HepG2 (cell line): Measurements from ENCODE around the gene ANAPC2. TPM values are rescaled to one million over a fixed set of nuclear protein-coding genes. Genes with fewer than 3 reads are reported as not detected.

Experiments
- CEBPG ChIP-seq: IDR thresholded peaks from 2 replicates; pipeline ENCODE4 v1.6.1; 2016
- DMAP1 ChIP-seq: IDR thresholded peaks from 2 replicates; pipeline ENCODE4 v1.6.1; 2016
- DMTF1 ChIP-seq: sonication (generic); formaldehyde crosslinking; IDR thresholded peaks from 2 replicates; pipeline ENCODE4 v1.4.0; 2020; ENCODE audit warnings: mild to moderate bottlenecking, missing genetic modification reagents
- FLYWCH1 ChIP-seq: sonication (generic); formaldehyde crosslinking; IDR thresholded peaks from 2 replicates; pipeline ENCODE4 v1.8.1; 2023; ENCODE audit warnings: mild to moderate bottlenecking, missing genetic modification reagents
- NR2F2 ChIP-seq: IDR thresholded peaks from 2 replicates; pipeline ENCODE4 v1.6.1; 2012; ENCODE audit warnings: low read depth, inconsistent platforms, borderline replicate concordance
- PATZ1 ChIP-seq: sonication (generic); formaldehyde crosslinking; IDR thresholded peaks from 2 replicates; pipeline ENCODE4 v1.4.0; 2020; ENCODE audit warnings: missing genetic modification reagents
- RAD21 ChIP-seq: fragments of 450-650 bp; formaldehyde crosslinking; IDR thresholded peaks from 2 replicates; pipeline ENCODE4 v1.5.0; 2020; ENCODE audit warnings: mild to moderate bottlenecking
- SIN3A ChIP-seq: IDR thresholded peaks from 2 replicates; pipeline ENCODE4 v1.6.1; 2011; ENCODE audit warnings: low read depth, mild to moderate bottlenecking, control low read depth, low read length, borderline replicate concordance
- TP53 ChIP-seq: sonication (generic); formaldehyde crosslinking; conservative IDR thresholded peaks from 2 replicates; pipeline ENCODE4 v1.4.0; 2020; ENCODE audit warnings: missing genetic modification reagents
- ZBTB20 ChIP-seq: sonication (generic); formaldehyde crosslinking; IDR thresholded peaks from 2 replicates; pipeline ENCODE4 v1.8.1; 2023; ENCODE audit warnings: missing genetic modification reagents, low read depth, mild to moderate bottlenecking, borderline replicate concordance
- ZEB1 ChIP-seq: IDR thresholded peaks from 2 replicates; pipeline ENCODE4 v1.6.1; 2012; ENCODE audit warnings: mild to moderate bottlenecking, low read depth, inconsistent platforms; ENCODE audit not compliant: insufficient replicate concordance
- ZNF510 ChIP-seq: sonication (generic); formaldehyde crosslinking; IDR thresholded peaks from 2 replicates; pipeline ENCODE4 v1.4.0; 2020; ENCODE audit warnings: low read depth, mild to moderate bottlenecking, missing genetic modification reagents
- ZNF589 ChIP-seq: sonication (generic); formaldehyde crosslinking; conservative IDR thresholded peaks from 2 replicates; pipeline ENCODE4 v1.8.0; 2022; ENCODE audit warnings: mild to moderate bottlenecking, moderate library complexity, missing genetic modification reagents
- ZNF609 ChIP-seq: sonication (generic); formaldehyde crosslinking; IDR thresholded peaks from 2 replicates; pipeline ENCODE4 v1.4.0; 2020; ENCODE audit warnings: mild to moderate bottlenecking, missing genetic modification reagents, borderline replicate concordance
- polyA plus RNA-seq, 8 experiments: library from polyadenylated mRNA; depleted of rRNA in 3 of 8; stranded (reverse) in 7 of 8; unstranded in 1 of 8; fragments of >200 nt; fragmentation: Illumina TruSeq in 4 of 8; extraction: Trizol in 4 of 8; gene quantifications; 2 replicates each; pipeline versions ENCODE4 v1.2.1 to v1.2.3, GENCODE V29; 2011 to 2016; ENCODE audit warnings: low read depth in 4 of 8, missing spikeins in 1 of 8, mixed read lengths in 1 of 8; ENCODE audit not compliant: insufficient read depth in 1 of 8
- total RNA-seq, 5 experiments: library from RNA; depleted of rRNA; stranded (reverse); fragments of >200 nt; fragmentation: Illumina TruSeq; extraction: Trizol; gene quantifications; 2 replicates each; pipeline ENCODE4 v1.2.3, GENCODE V29; 2016; ENCODE audit warnings: low read depth in 1 of 5
- TF ChIP-seq, protein P1 (sequence below): sonication (generic); formaldehyde crosslinking; IDR thresholded peaks from 2 replicates; pipeline ENCODE4 v1.8.0; 2022; ENCODE audit warnings: missing genetic modification reagents, mild to moderate bottlenecking, inconsistent platforms, borderline replicate concordance
- TF ChIP-seq, protein P2 (sequence below): sonication (generic); formaldehyde crosslinking; IDR thresholded peaks from 2 replicates; pipeline ENCODE4 v1.5.0; 2020; ENCODE audit warnings: missing genetic modification reagents

The ANAPC2 gene
- total and polyA plus RNA-seq, 2 of the 13 experiments (the other 11 are each of a cell fraction or from before 2014, with no cell fraction given): 12.3 to 15.4 TPM

GRCh38 chr9:137223078-137223970 lies 35.0 kb upstream of the ANAPC2 start (continued):
- TF ChIP-seq ZNF589 (CRISPR knock-in tag) (peak; percentile 70; the same call in 1 of the 2 replicates), DMTF1 (CRISPR knock-in tag) (no peak), ZEB1 (no peak), ZNF510 (CRISPR knock-in tag) (0 out of 2 replicates have a peak, but pooled peaks have one; percentile 27), TP53 (CRISPR knock-in tag) (no peak), RAD21 (peak; percentile 30; the same call in 1 of the 2 replicates), NR2F2 (no peak), SIN3A (no peak), ZBTB20 (0 out of 2 replicates have a peak, but pooled peaks have one; percentile 9), CEBPG (CRISPR knock-in tag) (no peak), FLYWCH1 (CRISPR knock-in tag) (no peak), DMAP1 (CRISPR knock-in tag) (0 out of 2 replicates have a peak, but pooled peaks have one; percentile 4), ZNF609 (CRISPR knock-in tag) (peak; percentile 12; the same call in 1 of the 2 replicates), PATZ1 (CRISPR knock-in tag) (no peak; the same call in 1 of the 2 replicates)
- TF ChIP-seq, protein P1, sequence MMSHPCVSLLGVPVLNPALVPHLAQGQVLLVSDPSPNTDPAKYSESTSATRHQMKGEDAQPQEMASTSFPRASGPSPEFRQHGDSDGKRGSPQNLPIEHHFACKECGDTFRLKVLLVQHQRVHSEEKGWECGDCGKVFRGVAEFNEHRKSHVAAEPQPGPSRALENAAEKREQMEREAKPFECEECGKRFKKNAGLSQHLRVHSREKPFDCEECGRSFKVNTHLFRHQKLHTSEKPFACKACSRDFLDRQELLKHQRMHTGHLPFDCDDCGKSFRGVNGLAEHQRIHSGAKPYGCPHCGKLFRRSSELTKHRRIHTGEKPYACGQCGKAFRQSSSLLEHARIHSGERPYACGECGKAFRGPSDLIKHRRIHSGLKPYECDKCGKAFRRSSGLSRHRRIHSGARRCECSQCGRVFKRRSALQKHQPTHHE: no peak; the same call in 1 of the 2 replicates
- TF ChIP-seq, protein P2, sequence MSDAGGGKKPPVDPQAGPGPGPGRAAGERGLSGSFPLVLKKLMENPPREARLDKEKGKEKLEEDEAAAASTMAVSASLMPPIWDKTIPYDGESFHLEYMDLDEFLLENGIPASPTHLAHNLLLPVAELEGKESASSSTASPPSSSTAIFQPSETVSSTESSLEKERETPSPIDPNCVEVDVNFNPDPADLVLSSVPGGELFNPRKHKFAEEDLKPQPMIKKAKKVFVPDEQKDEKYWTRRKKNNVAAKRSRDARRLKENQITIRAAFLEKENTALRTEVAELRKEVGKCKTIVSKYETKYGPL (CRISPR knock-in tag): no peak
